Measurements from ENCODE around the gene TM9SF3. TPM values are rescaled to one million over a fixed set of nuclear protein-coding genes. Genes with fewer than 3 reads are reported as not detected.

The TM9SF3 gene
- total and polyA plus RNA-seq, 4 donors = 24.4 to 103 (median 66.7) TPM

GRCh38 chr10:96473866-96474265 is 112.9 kb downstream of the TM9SF3 start:
- Histone ChIP-seq H3K27me3 (ENCODE audit: control insufficient read depth in 3 of 3, insufficient read depth in 3 of 3, low read length in 2 of 3) (peaks cover 0 to 17% (median 0%) of the 10 kb centered on the region in 3 donors), H3K9me3 (ENCODE audit: control insufficient read depth in 4 of 4, insufficient read depth in 3 of 4, low read length in 3 of 4) (peaks cover 0 to 6% (median 0%) of the 10 kb centered on the region in 4 donors), H3K4me3 (no peak overlapping the region), H3K9ac (ENCODE audit: insufficient read depth in 1 of 2, low read length in 2 of 2) (no peak overlapping the region), H3K27ac (ENCODE audit: low read depth in 1 of 2, low read length in 1 of 2) (no peak overlapping the region), H3K4me1 (ENCODE audit: control insufficient read depth in 5 of 5, insufficient read depth in 5 of 5, low read length in 5 of 5) (no peaks in the 10 kb centered on the region), H3K36me3 (ENCODE audit: control insufficient read depth in 4 of 4, insufficient read depth in 4 of 4, low read length in 4 of 4) (no peaks in the 10 kb centered on the region)
- WGBS, 2 donors = 71 to 87% methylated on average over 9 of the region's 9 CpGs
- no peak for DNase-seq
- TF ChIP-seq CTCF (IDR thresholded peaks at IDR 0.05; ENCODE audit: control extremely low read depth, extremely low read depth) = no peak
- no peak for ATAC-seq (ENCODE audit: insufficient read depth, low FRiP score)

GRCh38 chr10:96470116-96470743 is 116.6 kb downstream of the TM9SF3 start:
- Histone ChIP-seq H3K27ac (ENCODE audit: low read depth in 1 of 2, low read length in 1 of 2) (no peak overlapping the region), H3K4me3 (no peak overlapping the region), H3K36me3 (ENCODE audit: control insufficient read depth in 4 of 4, insufficient read depth in 4 of 4, low read length in 4 of 4) (no peaks in the 10 kb centered on the region), H3K9ac (ENCODE audit: insufficient read depth in 1 of 2, low read length in 2 of 2) (no peak overlapping the region), H3K9me3 (ENCODE audit: control insufficient read depth in 4 of 4, insufficient read depth in 3 of 4, low read length in 3 of 4) (peaks cover 0 to 5% (median 0%) of the 10 kb centered on the region in 4 donors), H3K27me3 (ENCODE audit: control insufficient read depth in 3 of 3, insufficient read depth in 3 of 3, low read length in 2 of 3) (peaks cover 0 to 17% (median 0%) of the 10 kb centered on the region in 3 donors), H3K4me1 (ENCODE audit: control insufficient read depth in 5 of 5, insufficient read depth in 5 of 5, low read length in 5 of 5) (no peaks in the 10 kb centered on the region)
- peak; percentile 16 to 42 (median 22) for DNase-seq
- 24 to 30% methylated on average over 4 of the region's 4 CpGs for WGBS, 2 donors
- no peak for TF ChIP-seq CTCF (IDR thresholded peaks at IDR 0.05; ENCODE audit: control extremely low read depth, extremely low read depth)
- ATAC-seq (ENCODE audit: insufficient read depth, low FRiP score) = no peak

GRCh38 chr10:96468845-96469244 is 118.0 kb downstream of the TM9SF3 start:
- Histone ChIP-seq H3K4me1 (ENCODE audit: control insufficient read depth in 5 of 5, insufficient read depth in 5 of 5, low read length in 5 of 5) (no peaks in the 10 kb centered on the region), H3K4me3 (no peak overlapping the region), H3K9me3 (ENCODE audit: control insufficient read depth in 4 of 4, insufficient read depth in 3 of 4, low read length in 3 of 4) (peaks cover 0 to 3% (median 0%) of the 10 kb centered on the region in 4 donors), H3K36me3 (ENCODE audit: control insufficient read depth in 4 of 4, insufficient read depth in 4 of 4, low read length in 4 of 4) (no peaks in the 10 kb centered on the region), H3K27me3 (ENCODE audit: control insufficient read depth in 3 of 3, insufficient read depth in 3 of 3, low read length in 2 of 3) (peaks cover 0 to 11% (median 0%) of the 10 kb centered on the region in 3 donors), H3K9ac (ENCODE audit: insufficient read depth in 1 of 2, low read length in 2 of 2) (no peak overlapping the region), H3K27ac (ENCODE audit: low read depth in 1 of 2, low read length in 1 of 2) (no peak overlapping the region)
- TF ChIP-seq CTCF (IDR thresholded peaks at IDR 0.05; ENCODE audit: control extremely low read depth, extremely low read depth) = no peak
- no peak for ATAC-seq (ENCODE audit: insufficient read depth, low FRiP score)
- 50% methylated on average over 5 of the region's 5 CpGs for WGBS, 2 donors
- DNase-seq = peak in 1 of 3 donors; percentile 9

Small RNA genes within 50 kb of the gene (small RNA-seq; reads per million reads assigned to genes)
- not detected for gene RNA5SP324 (ENCODE audit: low replicate concordance)

Other genes starting within 250 kb of the TM9SF3 start
- not detected for gene OPALIN, start 228.0 kb downstream of the TM9SF3 start, total RNA-seq
- not detected for gene OPALIN, start 228.0 kb downstream of the TM9SF3 start, polyA plus RNA-seq
- under 1 TPM; 0.12 to 0.23 TPM for gene TLL2, start 73.1 kb downstream of the TM9SF3 start, total RNA-seq
- gene TLL2, start 73.1 kb downstream of the TM9SF3 start, polyA plus RNA-seq = under 1 TPM; 0.07 to 0.08 TPM
- 10 to 100 TPM; 24.0 to 36.8 TPM for gene PIK3AP1, start 133.5 kb upstream of the TM9SF3 start, total RNA-seq
- gene PIK3AP1, start 133.5 kb upstream of the TM9SF3 start, polyA plus RNA-seq = 100 to 1,000 TPM in 1 of 2 donors, 1 to 10 TPM in 1; 7.3 to 120 TPM
- gene LCOR, start 245.3 kb upstream of the TM9SF3 start, total RNA-seq = 10 to 100 TPM; 28.3 to 68.4 TPM
- gene LCOR, start 245.3 kb upstream of the TM9SF3 start, polyA plus RNA-seq = 1 to 10 TPM; 3.3 to 7.4 TPM

Data from lung (tissue), 13 donors.